Measurements from ENCODE around the gene DNAH11. TPM values are rescaled to one million over a fixed set of nuclear protein-coding genes. Genes with fewer than 3 reads are reported as not detected.

The DNAH11 gene
- total and polyA plus RNA-seq, 8 donors, result 0.86 to 7.6 (median 3.5) TPM

DNA sequence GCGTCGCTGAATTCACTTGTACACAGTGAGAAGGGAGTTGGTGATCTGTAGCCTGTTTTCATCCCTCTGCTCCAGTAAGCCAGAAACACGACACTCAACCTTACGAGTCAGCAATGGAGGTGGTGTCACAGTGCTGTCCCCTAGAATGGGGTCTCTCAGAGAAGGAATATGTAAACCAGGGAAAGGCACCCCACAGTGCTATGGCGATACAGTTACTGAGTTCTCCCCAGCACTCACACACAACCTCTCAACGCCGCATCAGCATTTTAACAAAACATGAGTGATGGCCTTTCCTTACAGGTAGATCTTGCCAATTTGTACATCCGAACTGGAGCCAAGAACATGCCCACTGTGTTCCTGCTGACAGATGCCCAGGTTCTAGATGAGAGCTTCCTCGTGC lies 206.5 kb downstream of the DNAH11 start:
- intact Hi-C loops (cut with DNase I), result no loop called here
- no peak overlapping the region for H3K27ac ChIP-seq
- H3K4me3 ChIP-seq, result no peak overlapping the region
- no peaks in the 10 kb centered on the region for H3K9me3 ChIP-seq
- TF ChIP-seq, protein P1, sequence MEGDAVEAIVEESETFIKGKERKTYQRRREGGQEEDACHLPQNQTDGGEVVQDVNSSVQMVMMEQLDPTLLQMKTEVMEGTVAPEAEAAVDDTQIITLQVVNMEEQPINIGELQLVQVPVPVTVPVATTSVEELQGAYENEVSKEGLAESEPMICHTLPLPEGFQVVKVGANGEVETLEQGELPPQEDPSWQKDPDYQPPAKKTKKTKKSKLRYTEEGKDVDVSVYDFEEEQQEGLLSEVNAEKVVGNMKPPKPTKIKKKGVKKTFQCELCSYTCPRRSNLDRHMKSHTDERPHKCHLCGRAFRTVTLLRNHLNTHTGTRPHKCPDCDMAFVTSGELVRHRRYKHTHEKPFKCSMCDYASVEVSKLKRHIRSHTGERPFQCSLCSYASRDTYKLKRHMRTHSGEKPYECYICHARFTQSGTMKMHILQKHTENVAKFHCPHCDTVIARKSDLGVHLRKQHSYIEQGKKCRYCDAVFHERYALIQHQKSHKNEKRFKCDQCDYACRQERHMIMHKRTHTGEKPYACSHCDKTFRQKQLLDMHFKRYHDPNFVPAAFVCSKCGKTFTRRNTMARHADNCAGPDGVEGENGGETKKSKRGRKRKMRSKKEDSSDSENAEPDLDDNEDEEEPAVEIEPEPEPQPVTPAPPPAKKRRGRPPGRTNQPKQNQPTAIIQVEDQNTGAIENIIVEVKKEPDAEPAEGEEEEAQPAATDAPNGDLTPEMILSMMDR (IDR thresholded peaks at IDR 0.05), result no peak
- DNase-seq (no peak), ATAC-seq (no peak)
- H3K4me1 ChIP-seq, result no peaks in the 10 kb centered on the region
- no peaks in the 10 kb centered on the region for H3K36me3 ChIP-seq
- H3K27me3 ChIP-seq, result no peaks in the 10 kb centered on the region

DNA sequence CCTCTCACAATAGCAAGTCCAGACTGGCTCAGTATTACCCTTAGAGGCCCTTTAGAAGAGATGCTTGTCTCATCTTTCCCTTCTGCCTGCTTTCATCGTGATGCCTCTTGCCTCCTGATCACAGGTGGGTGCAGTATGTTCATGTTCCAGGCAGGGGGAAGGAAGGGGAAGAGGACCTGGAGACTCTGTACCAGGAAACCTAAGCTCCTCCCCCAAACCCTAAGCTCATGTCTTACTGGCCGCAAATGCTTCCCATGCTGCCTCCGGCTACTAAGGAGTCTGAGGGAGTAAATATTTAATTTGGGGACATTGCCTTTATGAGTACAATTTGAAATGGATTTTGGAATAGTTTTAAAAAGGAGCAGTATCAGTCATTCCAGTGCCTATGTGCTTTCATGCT lies 210.2 kb downstream of the DNAH11 start:
- no peak for ATAC-seq
- Histone ChIP-seq H3K9me3 (no peaks in the 10 kb centered on the region), H3K36me3 (no peaks in the 10 kb centered on the region), H3K4me1 (no peaks in the 10 kb centered on the region), H3K27ac (no peak overlapping the region), H3K4me3 (no peak overlapping the region), H3K27me3 (no peaks in the 10 kb centered on the region)
- TF ChIP-seq, protein P1 (IDR thresholded peaks at IDR 0.05), result no peak
- DNase-seq, result no peak
- intact Hi-C loops (cut with DNase I), result no loop called here

DNA sequence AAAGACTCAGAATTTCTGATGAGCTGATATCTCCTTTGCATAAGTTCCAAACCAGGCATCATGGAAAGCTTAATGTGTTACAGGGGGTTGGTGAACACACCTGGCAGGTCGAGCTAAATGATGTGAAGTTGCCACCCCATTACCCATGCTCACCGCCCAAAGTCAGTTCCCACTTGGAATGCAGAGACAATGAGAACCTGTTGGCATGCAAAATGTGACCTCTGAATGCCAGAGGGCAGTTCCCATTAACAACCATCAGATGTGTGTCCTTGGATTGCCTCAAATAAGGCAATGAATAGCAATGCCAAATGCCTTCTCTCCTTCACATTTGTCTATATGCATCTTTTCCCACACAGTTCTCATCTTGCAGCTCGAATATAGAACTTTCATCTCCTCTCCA lies 212.1 kb downstream of the DNAH11 start:
- Histone ChIP-seq H3K27ac (no peak overlapping the region), H3K4me1 (no peaks in the 10 kb centered on the region), H3K27me3 (no peaks in the 10 kb centered on the region), H3K36me3 (no peaks in the 10 kb centered on the region), H3K4me3 (no peak overlapping the region), H3K9me3 (no peaks in the 10 kb centered on the region)
- TF ChIP-seq, protein P1 (IDR thresholded peaks at IDR 0.05), result no peak
- DNase-seq (no peak), ATAC-seq (no peak)
- intact Hi-C loops (cut with DNase I), result no loop called here

DNA sequence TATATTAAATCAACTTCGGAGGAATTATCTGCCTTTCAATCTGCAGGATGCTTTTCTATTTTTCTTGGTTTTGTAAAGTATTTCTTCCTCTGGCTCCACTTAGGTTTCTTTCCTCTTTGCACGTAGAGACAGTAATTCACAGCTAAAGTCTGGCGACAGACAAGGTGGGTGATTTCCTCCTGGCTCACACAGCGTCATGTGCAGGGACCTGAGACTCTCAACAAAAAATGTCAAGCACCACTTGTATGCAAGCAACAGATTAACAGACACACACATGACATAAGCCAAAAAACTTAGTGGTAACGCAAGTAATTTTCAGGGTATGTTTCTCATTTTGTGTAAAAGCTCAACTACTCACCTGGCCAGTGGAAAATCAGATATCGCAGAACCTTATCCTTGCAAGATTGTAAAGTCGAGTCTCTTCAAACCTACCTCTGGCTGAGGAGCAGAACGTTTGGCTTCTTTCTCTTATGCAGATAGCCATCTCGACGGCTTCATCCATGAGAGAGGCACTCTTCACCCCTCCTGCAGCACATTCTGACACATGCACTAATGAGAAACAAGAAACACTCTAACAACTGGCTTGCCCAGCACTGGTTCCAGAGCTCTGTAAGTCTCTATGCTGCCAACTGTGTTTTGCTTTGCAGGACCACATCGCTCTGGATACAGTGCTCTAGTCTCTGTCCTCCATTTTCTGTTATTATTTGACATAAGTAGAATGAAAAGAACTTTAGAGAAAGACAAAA lies 214.9 kb downstream of the DNAH11 start:
- Histone ChIP-seq H3K36me3 (no peaks in the 10 kb centered on the region), H3K27ac (no peak overlapping the region), H3K9me3 (no peaks in the 10 kb centered on the region), H3K4me3 (no peak overlapping the region), H3K27me3 (no peaks in the 10 kb centered on the region), H3K4me1 (no peaks in the 10 kb centered on the region)
- no peak for DNase-seq
- TF ChIP-seq, protein P1 (IDR thresholded peaks at IDR 0.05), result no peak
- peak; percentile 88 for ATAC-seq
- intact Hi-C loops (cut with DNase I), result no loop called here

DNA sequence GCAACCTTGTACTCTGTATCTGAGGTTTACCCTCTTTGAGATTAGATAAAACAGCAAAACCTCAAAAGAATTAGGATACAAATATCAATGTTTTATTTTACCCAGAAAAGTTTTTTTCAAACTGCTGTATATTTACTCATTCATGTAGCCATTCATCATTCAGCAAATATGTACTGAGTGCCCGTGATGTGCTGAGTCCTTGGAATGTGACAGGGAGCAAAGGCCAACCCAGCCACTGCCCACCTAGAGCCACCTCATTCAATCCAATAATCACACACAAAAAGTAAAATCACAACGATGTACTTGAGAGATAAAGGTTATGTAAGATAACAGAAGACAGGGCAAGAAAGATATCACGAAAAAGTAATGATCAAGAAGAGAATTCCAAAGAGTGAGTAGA lies 215.4 kb downstream of the DNAH11 start:
- TF ChIP-seq, protein P1 (IDR thresholded peaks at IDR 0.05), result no peak
- H3K9me3 ChIP-seq, result no peaks in the 10 kb centered on the region
- intact Hi-C loops (cut with DNase I), result no loop called here
- DNase-seq, result no peak
- no peaks in the 10 kb centered on the region for H3K27me3 ChIP-seq
- no peaks in the 10 kb centered on the region for H3K4me1 ChIP-seq
- no peak overlapping the region for H3K27ac ChIP-seq
- ATAC-seq, result peak; percentile 41
- H3K4me3 ChIP-seq, result no peak overlapping the region
- H3K36me3 ChIP-seq, result no peaks in the 10 kb centered on the region

Measured in left lung (tissue), 10 donors.